Measurements from ENCODE around the gene CD101.

The CD101 gene

GRCh38 chr1:117061986-117062415, 60.4 kb downstream of the CD101 start:
- TF ChIP-seq CTCF (IDR thresholded peaks at IDR 0.05): no peak
- Histone ChIP-seq H3K79me2 (no peaks in the 10 kb centered on the region), H3K27ac (no peak overlapping the region), H3K9ac (no peak overlapping the region), H3K4me2 (ENCODE audit: low read length) (no peak overlapping the region), H3K4me1 (no peaks in the 10 kb centered on the region), H2AFZ (no peak overlapping the region), H3K9me3 (ENCODE audit: control insufficient read depth, low read length) (no peaks in the 10 kb centered on the region), H3K36me3 (ENCODE audit: control insufficient read depth, insufficient read depth, low read length) (no peaks in the 10 kb centered on the region), H3K4me3 (ENCODE audit: low read depth, low read length) (no peak overlapping the region), H3K27me3 (ENCODE audit: control insufficient read depth, insufficient read depth, low read length) (no peaks in the 10 kb centered on the region)

DNA sequence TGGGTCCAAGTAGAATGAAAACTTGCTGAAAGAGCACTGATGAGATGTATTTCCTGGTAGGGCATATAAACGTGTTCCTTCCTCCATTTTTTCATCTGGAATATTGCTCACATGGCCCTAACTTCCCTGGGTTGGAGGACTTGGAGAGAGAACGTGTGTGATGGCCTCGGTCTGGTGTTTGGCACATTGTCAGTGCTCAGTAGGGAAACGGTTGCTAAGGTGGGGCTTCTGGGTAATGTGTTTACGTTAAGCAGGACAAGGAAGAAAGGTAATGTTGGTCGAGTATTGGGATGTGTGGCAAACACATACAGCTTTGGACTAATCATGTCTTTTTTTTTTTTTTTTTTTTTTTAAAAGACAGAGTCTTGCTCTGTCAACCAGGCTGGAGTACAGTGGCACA, 64.8 kb downstream of the CD101 start:
- Histone ChIP-seq H3K4me2 (ENCODE audit: low read length) (no peak overlapping the region), H3K9ac (no peak overlapping the region), H3K79me2 (no peaks in the 10 kb centered on the region), H3K9me3 (ENCODE audit: control insufficient read depth, low read length) (no peaks in the 10 kb centered on the region), H2AFZ (no peak overlapping the region), H3K36me3 (ENCODE audit: control insufficient read depth, insufficient read depth, low read length) (no peaks in the 10 kb centered on the region), H3K27ac (no peak overlapping the region), H3K4me1 (no peaks in the 10 kb centered on the region), H3K27me3 (ENCODE audit: control insufficient read depth, insufficient read depth, low read length) (no peaks in the 10 kb centered on the region), H3K4me3 (ENCODE audit: low read depth, low read length) (no peak overlapping the region)
- no peak for TF ChIP-seq CTCF (IDR thresholded peaks at IDR 0.05)

DNA sequence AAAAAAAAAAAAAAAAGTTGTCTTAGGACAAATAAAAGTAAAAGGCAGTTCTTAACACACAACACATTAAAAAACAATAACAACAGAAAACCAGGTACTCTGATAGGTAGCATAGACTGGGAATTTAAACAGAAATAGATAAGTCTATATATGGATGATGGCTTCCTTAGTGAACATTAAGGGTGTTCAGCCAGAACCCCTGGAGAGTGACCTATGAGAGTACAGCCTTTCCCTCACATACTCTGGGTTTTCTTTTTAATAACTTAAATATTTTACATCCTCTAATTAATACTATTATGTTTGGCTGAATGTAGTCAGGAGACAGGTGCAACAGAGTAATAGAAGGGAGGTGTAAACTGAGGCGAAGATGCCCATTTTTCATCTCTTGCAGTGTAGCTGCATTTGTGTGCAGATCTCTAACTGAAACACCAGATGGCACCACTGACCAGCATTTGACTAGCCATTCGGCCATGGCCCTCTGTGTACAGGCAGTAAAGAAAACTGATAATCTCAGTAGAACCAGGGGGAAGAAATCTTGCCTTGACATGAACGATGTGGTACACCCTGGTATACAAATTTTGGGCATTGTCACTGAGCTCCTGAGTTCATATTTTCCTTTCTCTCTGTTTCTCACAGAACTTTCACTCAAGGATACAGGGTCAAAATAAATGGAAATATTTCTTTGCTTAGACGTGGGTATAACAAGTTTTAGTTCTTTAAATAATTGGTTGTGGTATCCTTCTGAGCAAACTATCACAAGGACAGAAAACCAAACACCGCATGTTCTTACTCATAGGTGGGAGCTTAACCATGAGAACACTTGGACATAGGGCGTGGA, 66.2 kb downstream of the CD101 start:
- Histone ChIP-seq H3K36me3 (ENCODE audit: control insufficient read depth, insufficient read depth, low read length) (no peaks in the 10 kb centered on the region), H3K9ac (no peak overlapping the region)
- TF ChIP-seq CTCF (IDR thresholded peaks at IDR 0.05): peak; percentile 57

GRCh38 chr1:117068580-117068979, 67.0 kb downstream of the CD101 start:
- Histone ChIP-seq H2AFZ (no peak overlapping the region), H3K27ac (no peak overlapping the region), H3K4me1 (no peaks in the 10 kb centered on the region), H3K4me2 (ENCODE audit: low read length) (no peak overlapping the region), H3K4me3 (ENCODE audit: low read depth, low read length) (no peak overlapping the region), H3K79me2 (no peaks in the 10 kb centered on the region), H3K36me3 (ENCODE audit: control insufficient read depth, insufficient read depth, low read length) (no peaks in the 10 kb centered on the region), H3K9ac (no peak overlapping the region), H3K27me3 (ENCODE audit: control insufficient read depth, insufficient read depth, low read length) (no peaks in the 10 kb centered on the region), H3K9me3 (ENCODE audit: control insufficient read depth, low read length) (no peaks in the 10 kb centered on the region)
- no peak for TF ChIP-seq CTCF (IDR thresholded peaks at IDR 0.05)

More for the DNA sequence above, 66.2 kb downstream of the CD101 start:
- Histone ChIP-seq H2AFZ (no peak overlapping the region), H3K4me3 (ENCODE audit: low read depth, low read length) (no peak overlapping the region), H3K9me3 (ENCODE audit: control insufficient read depth, low read length) (no peaks in the 10 kb centered on the region), H3K27me3 (ENCODE audit: control insufficient read depth, insufficient read depth, low read length) (no peaks in the 10 kb centered on the region), H3K4me1 (no peaks in the 10 kb centered on the region), H3K4me2 (ENCODE audit: low read length) (no peak overlapping the region), H3K27ac (no peak overlapping the region), H3K79me2 (no peaks in the 10 kb centered on the region)
